Osteoblast (primary cell): ENCODE measurements around the gene TNFRSF4. TPM values are rescaled to one million over a fixed set of nuclear protein-coding genes. Genes with fewer than 3 reads are reported as not detected.

Experiments
- DNase-seq: peaks from one replicate; pipeline ENCODE4 v3.0.0; 2011; ENCODE audit warnings: low spot score, mixed read lengths; ENCODE audit not compliant: insufficient read length; ENCODE audit errors: missing footprints
- H2AFZ ChIP-seq: 2 replicates; pipeline ENCODE4 v1.6.0; 2011; ENCODE audit warnings: mild to moderate bottlenecking, low read length
- H3K27ac ChIP-seq: 2 replicates; pipeline ENCODE4 v1.5.1; 2011; ENCODE audit warnings: mild to moderate bottlenecking, low read depth, low read length, moderate library complexity
- H3K27me3 ChIP-seq: 2 replicates; pipeline ENCODE4 v1.6.0; 2012; ENCODE audit warnings: mild to moderate bottlenecking, control low read depth, inconsistent platforms, low read length, moderate library complexity; ENCODE audit not compliant: insufficient read depth
- H3K36me3 ChIP-seq: 2 replicates; pipeline ENCODE4 v1.5.1; 2011; ENCODE audit warnings: mild to moderate bottlenecking, low read length, control low read depth, moderate library complexity; ENCODE audit not compliant: insufficient read depth
- H3K4me1 ChIP-seq: 2 replicates; pipeline ENCODE4 v1.5.1; 2011; ENCODE audit warnings: mild to moderate bottlenecking, low read length, control low read depth, moderate library complexity; ENCODE audit not compliant: insufficient read depth
- H3K4me2 ChIP-seq: 2 replicates; pipeline ENCODE4 v1.6.0; 2011; ENCODE audit warnings: mild to moderate bottlenecking, low read length; ENCODE audit not compliant: insufficient read depth
- H3K4me3 ChIP-seq: fragments of 200-600 bp; sonication (generic); 3 replicates; pipeline ENCODE4 v1.5.1; 2012; ENCODE audit warnings: mild to moderate bottlenecking, low read length, inconsistent platforms; ENCODE audit not compliant: insufficient read depth
- H3K79me2 ChIP-seq: 2 replicates; pipeline ENCODE4 v1.6.0; 2012; ENCODE audit warnings: mild to moderate bottlenecking, low read length, control low read depth, inconsistent platforms; ENCODE audit not compliant: insufficient read depth
- H3K9me3 ChIP-seq: 2 replicates; pipeline ENCODE4 v1.5.1; 2011; ENCODE audit warnings: low read depth, low read length, control low read depth
- H4K20me1 ChIP-seq: 2 replicates; pipeline ENCODE4 v1.6.0; 2012; ENCODE audit warnings: mild to moderate bottlenecking, low read length, control low read depth; ENCODE audit not compliant: insufficient read depth
- CTCF ChIP-seq: IDR thresholded peaks from 2 replicates; pipeline ENCODE4 v1.5.1; 2011; ENCODE audit warnings: mild to moderate bottlenecking, low read depth, low read length, moderate library complexity; ENCODE audit errors: extremely low read depth
- total RNA-seq: library from RNA; depleted of rRNA; stranded (reverse); fragments of >200 nt; gene quantifications from 2 replicates; pipeline ENCODE4 v1.2.3, GENCODE V29; 2012

TNFRSF4 gene
- total RNA-seq, 1 donor, result under 0.01 TPM

- Histone ChIP-seq H2AFZ (no peak overlapping the region), H3K27ac (no peak overlapping the region), H3K36me3 (no peaks in the 10 kb centered on the region), H4K20me1 (no peaks in the 10 kb centered on the region), H3K79me2 (no peaks in the 10 kb centered on the region), H3K27me3 (peaks cover 11% of the 10 kb centered on the region), H3K4me1 (peaks cover 13% of the 10 kb centered on the region), H3K4me2 (no peak overlapping the region), H3K4me3 (no peak overlapping the region), H3K9me3 (no peaks in the 10 kb centered on the region)
- peak; percentile 88 for DNase-seq
- no peak for TF ChIP-seq CTCF
Measured at GRCh38 chr1:1204998-1205768, 8.8 kb downstream of the TNFRSF4 start.

- H3K9me3 ChIP-seq, result no peaks in the 10 kb centered on the region
- TF ChIP-seq CTCF, result no peak
- no peak overlapping the region for H2AFZ ChIP-seq
- H3K4me2 ChIP-seq, result no peak overlapping the region
- DNase-seq, result peak; percentile 80
- H3K4me3 ChIP-seq, result no peak overlapping the region
- H3K36me3 ChIP-seq, result no peaks in the 10 kb centered on the region
- H3K79me2 ChIP-seq, result no peaks in the 10 kb centered on the region
- peaks cover 13% of the 10 kb centered on the region for H3K4me1 ChIP-seq
- H3K27ac ChIP-seq, result no peak overlapping the region
- no peaks in the 10 kb centered on the region for H4K20me1 ChIP-seq
- peaks cover 11% of the 10 kb centered on the region for H3K27me3 ChIP-seq
Measured at GRCh38 chr1:1204425-1204920, 9.5 kb downstream of the TNFRSF4 start.

- Histone ChIP-seq H3K27me3 (peaks cover 11% of the 10 kb centered on the region), H2AFZ (no peak overlapping the region)
Measured at GRCh38 chr1:1203561-1204424, 10.2 kb downstream of the TNFRSF4 start.

More at GRCh38 chr1:1203561-1204424, 10.2 kb downstream of the TNFRSF4 start:
- Histone ChIP-seq H3K79me2 (no peaks in the 10 kb centered on the region), H3K36me3 (no peaks in the 10 kb centered on the region), H3K4me1 (peaks cover 8% of the 10 kb centered on the region), H3K27ac (no peak overlapping the region), H3K4me3 (no peak overlapping the region), H3K9me3 (no peaks in the 10 kb centered on the region), H4K20me1 (no peaks in the 10 kb centered on the region), H3K4me2 (no peak overlapping the region)
- DNase-seq, result peak; percentile 91
- TF ChIP-seq CTCF, result no peak
